ENCODE measurements around the gene NDUFB2.
"Not testable (repeated sequence)": the region's sequence is repeated elsewhere in the genome, so short reads cannot be mapped to it uniquely, and the experiment has no call there.

NDUFB2 gene

DNA sequence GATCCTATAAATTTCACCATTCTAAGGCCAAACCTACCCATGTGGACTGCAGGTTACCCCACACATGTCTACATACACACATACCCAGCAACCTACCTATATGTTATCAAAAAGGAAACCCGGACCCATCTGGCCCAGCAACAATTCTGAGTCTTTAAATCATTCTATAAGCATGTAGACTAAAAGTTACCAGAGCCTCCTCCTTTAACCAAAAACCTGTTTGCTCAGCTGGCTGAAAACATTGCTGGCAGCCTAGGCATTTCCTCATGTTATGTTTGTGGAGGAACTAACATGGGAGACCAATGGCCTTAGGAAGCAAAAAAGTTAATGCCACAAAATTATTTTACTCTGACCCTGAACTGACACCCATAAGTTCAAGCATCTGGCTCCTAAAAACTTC, 29.0 kb upstream of the NDUFB2 start:
- Histone ChIP-seq H2AFZ (ENCODE audit: low read length) (no peak overlapping the region), H3K4me2 (ENCODE audit: low read depth, low read length, poor library complexity, severe bottlenecking) (no peak overlapping the region), H3F3A (ENCODE audit: low read depth) (no peaks in the 10 kb centered on the region), H3K9me2 (replicated peaks; ENCODE audit: low read depth, low read length) (no peaks in the 10 kb centered on the region), H3K27me3 (ENCODE audit: insufficient read depth, low read length, poor library complexity, severe bottlenecking) (no peaks in the 10 kb centered on the region), H3K79me2 (ENCODE audit: insufficient read depth, low read length) (no peaks in the 10 kb centered on the region), H3K9ac (ENCODE audit: low read depth, low read length, poor library complexity, severe bottlenecking) (no peak overlapping the region), H3K36me3 (ENCODE audit: insufficient read depth, low read length) (no peaks in the 10 kb centered on the region), H3K9me3 (ENCODE audit: insufficient read depth, low read depth, low read length) (no peaks in the 10 kb centered on the region), H3K4me1 (ENCODE audit: insufficient read depth, low read length, poor library complexity, severe bottlenecking) (peaks cover 6% of the 10 kb centered on the region), H3K4me3 (ENCODE audit: low read length, poor library complexity, severe bottlenecking) (no peak overlapping the region), H4K20me1 (ENCODE audit: insufficient read depth, low read length, poor library complexity, severe bottlenecking) (no peaks in the 10 kb centered on the region)
- TF ChIP-seq, protein P1, sequence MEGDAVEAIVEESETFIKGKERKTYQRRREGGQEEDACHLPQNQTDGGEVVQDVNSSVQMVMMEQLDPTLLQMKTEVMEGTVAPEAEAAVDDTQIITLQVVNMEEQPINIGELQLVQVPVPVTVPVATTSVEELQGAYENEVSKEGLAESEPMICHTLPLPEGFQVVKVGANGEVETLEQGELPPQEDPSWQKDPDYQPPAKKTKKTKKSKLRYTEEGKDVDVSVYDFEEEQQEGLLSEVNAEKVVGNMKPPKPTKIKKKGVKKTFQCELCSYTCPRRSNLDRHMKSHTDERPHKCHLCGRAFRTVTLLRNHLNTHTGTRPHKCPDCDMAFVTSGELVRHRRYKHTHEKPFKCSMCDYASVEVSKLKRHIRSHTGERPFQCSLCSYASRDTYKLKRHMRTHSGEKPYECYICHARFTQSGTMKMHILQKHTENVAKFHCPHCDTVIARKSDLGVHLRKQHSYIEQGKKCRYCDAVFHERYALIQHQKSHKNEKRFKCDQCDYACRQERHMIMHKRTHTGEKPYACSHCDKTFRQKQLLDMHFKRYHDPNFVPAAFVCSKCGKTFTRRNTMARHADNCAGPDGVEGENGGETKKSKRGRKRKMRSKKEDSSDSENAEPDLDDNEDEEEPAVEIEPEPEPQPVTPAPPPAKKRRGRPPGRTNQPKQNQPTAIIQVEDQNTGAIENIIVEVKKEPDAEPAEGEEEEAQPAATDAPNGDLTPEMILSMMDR (conservative IDR thresholded peaks at IDR 0.05; ENCODE audit: low read length) = no peak
- TF ChIP-seq EZH2phosphoT487 (IDR thresholded peaks at IDR 0.05; ENCODE audit: borderline replicate concordance) = no peak

DNA sequence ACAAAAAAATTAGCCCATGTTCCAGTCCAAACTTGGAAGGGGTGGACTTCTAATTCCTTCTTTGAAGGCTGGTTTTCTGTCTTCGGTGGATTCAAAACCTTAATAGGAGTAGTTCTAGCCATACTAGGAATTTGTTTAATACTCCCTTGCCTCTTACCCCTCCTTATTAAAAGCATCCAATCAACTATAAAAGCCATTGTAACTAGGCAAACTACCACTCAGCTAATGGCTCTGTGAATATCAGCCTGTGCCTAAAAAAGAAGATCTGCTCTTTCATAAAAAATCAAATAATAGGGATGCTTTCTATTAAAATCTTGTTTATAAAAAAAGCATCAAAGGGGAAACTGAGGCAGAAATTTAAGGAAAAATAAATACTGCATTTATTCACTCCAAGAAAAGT, 27.9 kb upstream of the NDUFB2 start:
- Histone ChIP-seq H3F3A (ENCODE audit: low read depth) (no peaks in the 10 kb centered on the region), H3K4me1 (ENCODE audit: insufficient read depth, low read length, poor library complexity, severe bottlenecking) (peaks cover 8% of the 10 kb centered on the region)
- no peak for TF ChIP-seq EZH2phosphoT487 (IDR thresholded peaks at IDR 0.05; ENCODE audit: borderline replicate concordance)
- TF ChIP-seq, protein P1 (conservative IDR thresholded peaks at IDR 0.05; ENCODE audit: low read length) = no peak

DNA sequence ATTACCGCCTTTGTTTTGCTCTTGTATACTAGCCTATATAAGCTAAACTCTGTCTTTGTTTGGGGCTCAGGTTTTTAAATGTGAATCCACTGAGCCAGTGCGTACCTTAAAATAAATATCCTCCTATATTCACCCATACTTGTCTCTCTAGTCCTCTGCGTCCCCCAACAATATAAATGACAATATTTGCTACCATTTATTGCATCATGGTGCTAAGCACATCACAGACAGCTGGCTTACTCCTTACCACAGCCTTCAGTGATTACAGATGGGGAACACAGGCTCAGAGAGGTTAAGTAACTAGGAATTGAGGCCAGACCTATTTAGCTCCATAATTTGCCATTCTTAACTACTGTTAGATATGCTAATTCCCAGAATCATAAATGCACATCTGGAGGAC, 27.2 kb upstream of the NDUFB2 start:
- H3K27me3 ChIP-seq (ENCODE audit: insufficient read depth, low read length, poor library complexity, severe bottlenecking) = no peaks in the 10 kb centered on the region
- no peaks in the 10 kb centered on the region for H4K20me1 ChIP-seq (ENCODE audit: insufficient read depth, low read length, poor library complexity, severe bottlenecking)
- no peaks in the 10 kb centered on the region for H3K9me2 ChIP-seq (replicated peaks; ENCODE audit: low read depth, low read length)
- H3K4me3 ChIP-seq (ENCODE audit: low read length, poor library complexity, severe bottlenecking) = no peak overlapping the region
- H3K9me3 ChIP-seq (ENCODE audit: insufficient read depth, low read depth, low read length) = no peaks in the 10 kb centered on the region
- TF ChIP-seq, protein P1 (conservative IDR thresholded peaks at IDR 0.05; ENCODE audit: low read length) = no peak
- no peak for TF ChIP-seq EZH2phosphoT487 (IDR thresholded peaks at IDR 0.05; ENCODE audit: borderline replicate concordance)
- no peaks in the 10 kb centered on the region for H3K36me3 ChIP-seq (ENCODE audit: insufficient read depth, low read length)
- H3K9ac ChIP-seq (ENCODE audit: low read depth, low read length, poor library complexity, severe bottlenecking) = no peak overlapping the region
- H2AFZ ChIP-seq (ENCODE audit: low read length) = no peak overlapping the region
- peaks cover 15% of the 10 kb centered on the region for H3K4me1 ChIP-seq (ENCODE audit: insufficient read depth, low read length, poor library complexity, severe bottlenecking)
- no peaks in the 10 kb centered on the region for H3F3A ChIP-seq (ENCODE audit: low read depth)
- H3K79me2 ChIP-seq (ENCODE audit: insufficient read depth, low read length) = peaks cover 14% of the 10 kb centered on the region; the same call in 1 of the 2 replicates
- H3K4me2 ChIP-seq (ENCODE audit: low read depth, low read length, poor library complexity, severe bottlenecking) = no peak overlapping the region

More for the DNA sequence above, 27.9 kb upstream of the NDUFB2 start:
- Histone ChIP-seq H2AFZ (ENCODE audit: low read length) (no peak overlapping the region), H3K27me3 (ENCODE audit: insufficient read depth, low read length, poor library complexity, severe bottlenecking) (no peaks in the 10 kb centered on the region), H3K9ac (ENCODE audit: low read depth, low read length, poor library complexity, severe bottlenecking) (no peak overlapping the region), H3K9me2 (replicated peaks; ENCODE audit: low read depth, low read length) (no peaks in the 10 kb centered on the region), H4K20me1 (ENCODE audit: insufficient read depth, low read length, poor library complexity, severe bottlenecking) (no peaks in the 10 kb centered on the region), H3K36me3 (ENCODE audit: insufficient read depth, low read length) (no peaks in the 10 kb centered on the region), H3K4me2 (ENCODE audit: low read depth, low read length, poor library complexity, severe bottlenecking) (no peak overlapping the region), H3K4me3 (ENCODE audit: low read length, poor library complexity, severe bottlenecking) (no peak overlapping the region), H3K9me3 (ENCODE audit: insufficient read depth, low read depth, low read length) (no peaks in the 10 kb centered on the region), H3K79me2 (ENCODE audit: insufficient read depth, low read length) (peaks cover 7% of the 10 kb centered on the region; the same call in 1 of the 2 replicates)

DNA sequence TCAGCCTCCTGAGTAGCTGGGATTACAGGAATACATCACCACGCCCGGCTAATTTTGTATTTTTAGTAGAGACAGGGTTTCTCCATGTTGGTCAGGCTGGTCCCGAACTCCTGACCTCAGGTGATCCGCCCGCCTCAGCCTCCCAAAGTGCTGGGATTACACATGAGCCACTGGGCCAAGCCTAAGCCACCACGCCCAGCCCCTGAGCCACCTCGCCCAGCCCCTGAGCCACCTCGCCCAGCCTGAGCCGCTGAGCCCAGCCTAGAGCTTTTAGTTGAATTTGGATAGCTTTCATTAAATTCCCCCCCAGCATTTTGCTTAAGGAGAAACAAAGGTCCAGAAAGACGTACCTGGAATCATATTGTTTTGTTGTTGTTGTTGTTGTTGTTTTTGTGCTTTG, 26.6 kb upstream of the NDUFB2 start:
- H2AFZ ChIP-seq (ENCODE audit: low read length); H3K4me3 ChIP-seq (ENCODE audit: low read length, poor library complexity, severe bottlenecking); H3K27me3 ChIP-seq (ENCODE audit: insufficient read depth, low read length, poor library complexity, severe bottlenecking); H3K9ac ChIP-seq (ENCODE audit: low read depth, low read length, poor library complexity, severe bottlenecking); H3K4me2 ChIP-seq (ENCODE audit: low read depth, low read length, poor library complexity, severe bottlenecking); H3K9me2 ChIP-seq (replicated peaks; ENCODE audit: low read depth, low read length); H3K9me3 ChIP-seq (ENCODE audit: insufficient read depth, low read depth, low read length); H3K36me3 ChIP-seq (ENCODE audit: insufficient read depth, low read length); H4K20me1 ChIP-seq (ENCODE audit: insufficient read depth, low read length, poor library complexity, severe bottlenecking); H3F3A ChIP-seq (ENCODE audit: low read depth): not testable (repeated sequence)
- Histone ChIP-seq H3K4me1 (ENCODE audit: insufficient read depth, low read length, poor library complexity, severe bottlenecking) (peaks cover 21% of the 10 kb centered on the region), H3K79me2 (ENCODE audit: insufficient read depth, low read length) (peaks cover 16% of the 10 kb centered on the region; the same call in 1 of the 2 replicates)
